ENCODE results near the gene MPP3.

Gene MPP3

DNA sequence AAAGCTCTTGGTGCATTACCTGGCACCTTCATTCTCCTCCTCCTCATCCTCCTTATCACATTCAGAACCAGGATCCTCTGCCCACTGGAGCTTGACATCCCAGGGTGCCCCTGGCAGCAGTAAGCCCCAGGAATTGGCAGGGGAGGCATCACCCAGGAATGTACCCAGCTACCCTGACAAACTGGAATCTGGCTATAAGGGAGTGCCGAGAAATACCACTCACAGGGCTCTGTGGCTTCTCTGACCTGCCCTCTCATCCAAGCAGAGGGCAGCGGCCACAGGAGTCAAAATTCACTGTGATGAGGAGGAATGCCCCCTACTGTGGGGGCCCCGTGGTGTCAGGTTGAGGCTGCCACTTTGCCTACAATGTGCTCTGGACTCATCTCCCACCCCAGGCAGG lies 19.6 kb downstream of the MPP3 start:
- DNase-seq (ENCODE audit: insufficient read length, low spot score): no peak
- TF ChIP-seq, protein P1, sequence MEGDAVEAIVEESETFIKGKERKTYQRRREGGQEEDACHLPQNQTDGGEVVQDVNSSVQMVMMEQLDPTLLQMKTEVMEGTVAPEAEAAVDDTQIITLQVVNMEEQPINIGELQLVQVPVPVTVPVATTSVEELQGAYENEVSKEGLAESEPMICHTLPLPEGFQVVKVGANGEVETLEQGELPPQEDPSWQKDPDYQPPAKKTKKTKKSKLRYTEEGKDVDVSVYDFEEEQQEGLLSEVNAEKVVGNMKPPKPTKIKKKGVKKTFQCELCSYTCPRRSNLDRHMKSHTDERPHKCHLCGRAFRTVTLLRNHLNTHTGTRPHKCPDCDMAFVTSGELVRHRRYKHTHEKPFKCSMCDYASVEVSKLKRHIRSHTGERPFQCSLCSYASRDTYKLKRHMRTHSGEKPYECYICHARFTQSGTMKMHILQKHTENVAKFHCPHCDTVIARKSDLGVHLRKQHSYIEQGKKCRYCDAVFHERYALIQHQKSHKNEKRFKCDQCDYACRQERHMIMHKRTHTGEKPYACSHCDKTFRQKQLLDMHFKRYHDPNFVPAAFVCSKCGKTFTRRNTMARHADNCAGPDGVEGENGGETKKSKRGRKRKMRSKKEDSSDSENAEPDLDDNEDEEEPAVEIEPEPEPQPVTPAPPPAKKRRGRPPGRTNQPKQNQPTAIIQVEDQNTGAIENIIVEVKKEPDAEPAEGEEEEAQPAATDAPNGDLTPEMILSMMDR (IDR thresholded peaks at IDR 0.05; ENCODE audit: insufficient read depth, missing control alignments): no peak
- FAIRE-seq: no peak

DNA sequence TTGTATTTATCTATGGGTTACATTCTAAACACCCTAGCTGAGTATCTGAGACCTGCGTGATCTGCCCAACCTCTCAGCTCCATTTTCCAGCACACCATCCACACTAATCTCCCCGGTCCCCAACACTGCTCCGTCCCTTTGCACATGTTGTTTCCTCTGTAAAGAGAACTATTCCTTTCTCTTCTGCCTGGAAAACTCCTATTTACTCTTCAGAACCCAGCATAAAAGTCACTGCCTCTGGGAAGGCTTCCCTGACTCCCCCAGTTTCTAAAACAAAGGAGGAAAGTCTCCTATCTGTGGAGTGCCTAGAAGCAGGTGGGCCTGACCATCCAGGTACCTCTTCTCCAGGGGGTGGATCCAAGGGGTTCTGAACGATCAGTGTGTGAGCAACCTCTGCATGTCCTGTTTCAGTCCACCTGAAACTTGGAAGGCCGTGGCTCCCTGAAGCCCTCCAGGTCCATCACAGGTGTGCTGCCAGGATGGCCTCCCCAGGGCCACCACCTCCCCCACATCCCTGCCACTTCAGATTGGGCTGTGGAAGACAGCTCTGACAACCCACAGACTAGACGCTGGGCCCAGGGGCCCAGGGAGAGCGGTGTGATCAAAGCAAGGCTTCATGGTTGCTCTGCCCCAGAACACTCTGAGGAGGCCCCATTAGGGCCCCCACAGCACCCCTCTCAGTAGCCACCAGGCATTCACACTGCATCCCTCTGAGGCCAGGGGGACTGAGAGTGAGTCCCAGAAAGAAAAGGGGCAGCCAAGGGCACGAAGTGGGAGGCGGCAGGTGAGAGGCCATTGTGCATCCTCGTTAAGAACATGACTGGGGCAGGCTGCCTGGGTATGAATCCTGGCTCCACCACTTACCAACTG lies 20.3 kb downstream of the MPP3 start:
- FAIRE-seq (no peak), DNase-seq (ENCODE audit: insufficient read length, low spot score) (no peak)
- TF ChIP-seq, protein P1 (IDR thresholded peaks at IDR 0.05; ENCODE audit: insufficient read depth, missing control alignments): no peak

DNA sequence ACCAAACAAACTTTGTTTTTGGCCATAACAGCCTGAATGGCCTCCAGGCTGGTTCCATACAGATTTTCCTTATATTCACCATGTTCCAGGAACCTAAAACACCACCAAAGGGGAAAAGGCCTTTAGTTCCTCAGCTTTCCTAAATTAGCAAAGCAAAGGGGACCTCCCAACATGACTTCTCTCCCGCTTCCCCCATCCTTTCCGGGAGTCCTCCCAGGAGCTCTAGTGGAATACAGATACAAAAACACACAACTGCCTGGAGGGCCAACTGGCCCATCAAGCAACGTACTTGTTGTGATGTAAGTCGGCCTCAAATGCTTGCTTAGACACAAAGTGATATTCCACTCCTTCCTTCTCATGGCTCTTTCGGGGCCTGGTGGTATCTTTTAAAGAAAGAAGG lies 22.1 kb downstream of the MPP3 start:
- FAIRE-seq: no peak
- TF ChIP-seq, protein P1 (IDR thresholded peaks at IDR 0.05; ENCODE audit: insufficient read depth, missing control alignments): no peak
- DNase-seq (ENCODE audit: insufficient read length, low spot score): no peak

DNA sequence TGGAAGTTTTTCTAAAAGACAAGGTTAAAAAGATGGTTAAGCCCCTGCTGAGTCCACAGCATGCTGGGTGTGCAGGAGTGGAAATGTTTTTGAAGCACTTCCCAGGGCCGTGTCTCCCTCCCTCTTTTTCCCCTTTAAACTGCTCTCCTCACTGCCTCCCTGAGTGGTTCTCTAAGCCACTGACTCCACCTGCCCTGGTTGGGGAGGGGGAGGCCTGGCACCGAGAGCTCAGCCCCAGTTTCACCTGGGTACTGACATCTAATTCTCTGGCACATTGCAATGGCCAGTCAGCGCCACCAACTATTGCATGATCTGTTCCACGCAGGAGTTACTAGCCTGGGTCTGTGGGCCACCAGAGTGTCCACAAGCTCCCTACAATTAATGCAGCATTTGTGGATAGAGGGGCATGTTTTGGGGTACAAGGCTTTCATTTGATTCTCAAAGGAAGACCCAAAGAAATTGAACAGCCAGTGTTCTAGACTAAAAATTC lies 22.7 kb downstream of the MPP3 start:
- no peak for FAIRE-seq
- DNase-seq (ENCODE audit: insufficient read length, low spot score): no peak
- TF ChIP-seq, protein P1 (IDR thresholded peaks at IDR 0.05; ENCODE audit: insufficient read depth, missing control alignments): no peak

DNA sequence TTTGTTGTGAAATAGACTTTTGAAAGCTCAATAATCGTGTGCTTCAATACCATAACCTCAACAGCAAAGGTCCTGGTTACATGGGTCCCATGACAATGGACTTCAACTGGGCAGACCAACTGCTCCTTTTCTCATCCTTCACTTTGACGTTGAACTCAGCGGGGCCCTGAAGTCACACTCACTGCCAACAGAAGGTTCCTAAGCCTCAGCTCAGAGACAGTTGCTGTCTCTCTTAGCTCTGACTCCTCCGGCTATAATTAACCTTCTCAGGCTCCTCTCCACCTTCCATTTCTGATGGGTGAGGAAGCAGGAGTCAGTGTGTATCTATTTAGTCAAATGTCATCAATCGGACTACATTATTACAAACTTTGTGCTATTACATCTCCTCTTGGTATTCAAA lies 23.8 kb downstream of the MPP3 start:
- no peak for FAIRE-seq
- TF ChIP-seq, protein P1 (IDR thresholded peaks at IDR 0.05; ENCODE audit: insufficient read depth, missing control alignments): no peak
- no peak for DNase-seq (ENCODE audit: insufficient read length, low spot score)

DNA sequence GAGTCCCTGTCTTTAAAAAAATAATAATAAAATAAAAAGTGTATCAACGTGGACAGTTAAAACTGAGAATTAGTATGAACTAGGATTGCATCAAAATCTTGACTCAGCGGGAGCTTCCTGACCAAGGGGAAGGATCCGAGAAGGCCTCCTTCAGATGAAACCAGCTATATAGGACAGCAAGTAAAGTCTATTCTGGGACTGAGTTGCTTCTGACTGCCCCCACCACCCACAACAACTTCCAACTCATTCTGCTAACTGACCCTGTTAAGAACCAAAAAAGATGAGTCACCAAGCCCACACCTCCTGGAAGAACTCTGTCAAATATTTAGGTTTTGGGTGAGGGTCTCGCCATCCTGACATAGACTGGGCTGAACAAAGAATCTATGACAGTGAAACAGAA lies 24.9 kb downstream of the MPP3 start:
- TF ChIP-seq, protein P1 (IDR thresholded peaks at IDR 0.05; ENCODE audit: insufficient read depth, missing control alignments): no peak

DNA sequence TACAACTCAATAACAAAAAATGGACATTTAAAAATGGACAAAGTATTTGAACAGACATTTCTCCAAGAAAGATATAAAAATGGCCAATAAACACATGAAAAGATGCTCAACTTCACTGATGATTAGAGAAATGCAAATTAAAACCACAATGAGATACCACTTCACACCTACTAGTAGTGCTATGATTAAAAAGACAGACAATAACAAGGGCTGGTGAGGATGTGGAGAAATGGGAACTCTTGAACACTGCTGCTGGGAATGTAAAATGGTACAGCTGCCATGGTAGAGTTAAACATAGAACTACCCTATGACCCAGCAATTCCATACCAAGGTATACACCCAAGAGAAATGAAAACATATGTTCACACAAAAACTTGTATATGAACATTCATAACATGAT lies 27.8 kb downstream of the MPP3 start:
- no peak for DNase-seq (ENCODE audit: insufficient read length, low spot score)
- TF ChIP-seq, protein P1 (IDR thresholded peaks at IDR 0.05; ENCODE audit: insufficient read depth, missing control alignments): no peak
- FAIRE-seq: no peak

More for the DNA sequence above, 24.9 kb downstream of the MPP3 start:
- DNase-seq (ENCODE audit: insufficient read length, low spot score) (no peak), FAIRE-seq (no peak)
